Putamen (tissue), 1 donor: ENCODE data around the gene SNAP47.

Source experiments
- DNase-seq: peaks from one replicate; pipeline ENCODE4 v3.0.0-alpha.2; 2016; ENCODE audit warnings: low spot score

The SNAP47 gene

DNA sequence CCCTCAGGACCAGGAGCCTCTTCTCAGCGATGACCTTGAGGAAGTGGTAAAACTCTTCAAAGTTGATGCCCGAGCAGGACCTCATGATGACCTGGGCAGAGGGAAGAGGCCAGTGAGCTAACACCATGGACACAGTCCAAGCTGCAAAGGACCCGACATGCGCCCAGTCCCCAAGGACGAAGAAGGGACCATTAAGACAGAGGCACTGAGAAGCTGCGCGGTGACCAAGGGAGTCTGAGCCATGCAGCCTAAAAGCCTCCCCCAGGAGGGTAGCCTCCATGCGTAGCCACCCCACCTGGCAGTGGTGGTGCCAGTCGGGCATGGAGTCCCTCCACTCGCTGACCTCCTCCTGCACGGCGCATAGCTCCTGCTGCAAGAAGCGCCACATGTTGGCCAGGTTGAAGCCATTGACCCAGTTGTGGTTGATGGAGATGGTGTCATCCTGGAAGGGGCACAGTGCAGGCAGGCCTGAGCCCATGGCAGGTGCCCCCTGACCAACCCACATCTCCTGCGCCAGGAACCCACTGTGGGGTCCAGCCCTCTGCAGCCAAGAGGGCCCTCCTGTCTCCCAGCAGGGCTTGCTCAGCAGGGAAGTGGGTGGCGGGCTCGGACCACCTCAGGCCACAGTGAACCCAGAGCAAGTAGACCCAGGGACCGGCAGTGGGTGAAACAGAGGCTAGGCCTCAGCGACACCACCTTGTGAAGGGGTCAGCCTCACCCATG, 2.5 kb upstream of the SNAP47 start:
- no peak for DNase-seq

DNA sequence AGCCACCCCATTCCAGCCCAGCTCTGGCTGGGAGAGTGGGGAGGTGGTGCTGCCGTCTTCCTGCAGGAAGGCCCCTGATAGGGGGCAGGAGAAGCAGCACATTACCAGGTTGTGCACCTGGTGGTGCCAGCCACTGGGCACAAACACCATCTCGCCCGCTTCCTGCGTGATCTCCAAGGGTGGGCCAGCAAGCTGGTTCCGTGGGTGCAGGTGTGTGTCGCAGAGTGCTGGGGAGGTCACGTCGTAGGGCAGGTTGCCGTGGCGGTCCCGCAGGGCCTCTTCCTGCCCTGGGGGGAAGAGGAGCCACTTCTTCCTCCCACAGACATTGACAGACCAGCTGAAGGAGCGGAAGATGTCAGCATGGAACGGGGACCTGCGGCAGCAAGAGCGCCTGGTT, 1.9 kb upstream of the SNAP47 start:
- no peak for DNase-seq

DNA sequence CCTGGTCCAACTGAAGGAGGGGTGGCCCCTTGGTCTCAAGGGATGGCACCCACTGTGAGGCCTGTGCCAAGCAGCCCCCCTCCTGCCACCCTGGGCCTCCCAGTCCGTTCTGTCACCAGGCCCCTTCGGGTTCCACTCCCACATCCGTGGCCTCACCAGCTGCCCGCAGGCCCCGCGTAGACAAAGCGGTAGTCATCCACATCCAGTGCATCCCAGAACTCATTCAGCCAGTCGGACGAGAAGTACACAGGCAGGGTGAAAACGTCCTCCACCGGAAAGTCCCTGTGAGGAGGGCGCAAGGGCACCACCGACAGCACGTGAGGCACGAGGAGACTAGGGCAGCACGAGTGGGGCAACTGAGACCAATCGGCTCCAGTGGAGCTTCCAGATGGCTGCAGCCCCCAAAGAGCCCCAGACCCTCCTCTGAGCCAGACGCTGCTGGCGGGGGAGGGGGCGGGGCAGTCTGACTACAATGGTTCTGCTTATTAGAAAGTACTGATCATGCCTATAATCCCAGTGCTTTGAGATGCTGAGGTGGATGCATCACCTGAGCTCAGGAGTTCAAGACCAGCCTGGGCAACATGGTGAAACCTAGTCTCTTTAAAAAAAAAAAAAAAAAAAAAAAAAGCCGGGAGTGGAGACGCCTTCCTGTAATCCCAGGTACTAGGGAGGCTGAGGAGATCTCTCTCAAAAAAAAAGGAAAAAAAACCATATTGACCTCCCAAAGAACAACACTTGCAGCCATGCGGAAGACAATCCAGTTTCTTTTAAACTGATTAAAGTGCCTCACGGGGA, 1.3 kb upstream of the SNAP47 start:
- no peak for DNase-seq

- no peak for DNase-seq
Measured at GRCh38 chr1:227734546-227734855, 734 bp upstream of the SNAP47 start.

DNA sequence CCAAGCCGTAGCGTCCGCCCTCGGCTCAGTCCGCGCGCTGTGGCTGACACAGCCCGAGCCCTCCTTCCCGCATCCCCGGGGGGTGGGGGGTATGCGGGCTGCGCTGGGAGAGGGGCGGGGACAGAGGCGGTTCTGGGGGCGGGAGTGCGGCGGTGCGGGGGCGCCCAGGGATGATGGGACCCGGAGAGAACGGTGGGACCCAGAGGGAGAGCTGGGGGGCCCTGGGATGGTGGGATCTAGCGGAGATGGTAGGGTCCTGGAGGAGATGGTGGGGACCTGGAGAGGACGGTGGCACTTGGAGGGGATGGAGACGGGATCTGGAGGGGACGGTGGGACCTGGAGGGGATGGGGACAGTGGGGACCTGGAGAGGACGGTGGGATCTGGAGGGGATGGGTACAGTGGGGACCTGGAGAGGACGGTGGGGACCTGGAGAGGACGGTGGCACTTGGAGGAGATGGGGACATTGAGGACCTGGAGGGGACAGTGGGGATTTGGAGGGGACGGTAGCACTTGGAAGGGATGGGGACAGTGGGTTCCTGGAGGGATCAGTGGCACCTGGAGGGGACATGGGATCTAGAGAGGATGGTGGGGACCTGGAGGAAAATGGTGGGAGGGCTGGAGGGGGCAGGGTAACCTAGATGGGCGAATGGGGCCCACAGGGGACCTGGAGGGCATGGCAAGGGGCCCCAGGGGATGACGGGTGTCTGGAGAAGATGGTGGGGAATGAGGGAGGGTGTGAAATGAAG, 477 bp downstream of the SNAP47 start:
- no peak for DNase-seq

DNA sequence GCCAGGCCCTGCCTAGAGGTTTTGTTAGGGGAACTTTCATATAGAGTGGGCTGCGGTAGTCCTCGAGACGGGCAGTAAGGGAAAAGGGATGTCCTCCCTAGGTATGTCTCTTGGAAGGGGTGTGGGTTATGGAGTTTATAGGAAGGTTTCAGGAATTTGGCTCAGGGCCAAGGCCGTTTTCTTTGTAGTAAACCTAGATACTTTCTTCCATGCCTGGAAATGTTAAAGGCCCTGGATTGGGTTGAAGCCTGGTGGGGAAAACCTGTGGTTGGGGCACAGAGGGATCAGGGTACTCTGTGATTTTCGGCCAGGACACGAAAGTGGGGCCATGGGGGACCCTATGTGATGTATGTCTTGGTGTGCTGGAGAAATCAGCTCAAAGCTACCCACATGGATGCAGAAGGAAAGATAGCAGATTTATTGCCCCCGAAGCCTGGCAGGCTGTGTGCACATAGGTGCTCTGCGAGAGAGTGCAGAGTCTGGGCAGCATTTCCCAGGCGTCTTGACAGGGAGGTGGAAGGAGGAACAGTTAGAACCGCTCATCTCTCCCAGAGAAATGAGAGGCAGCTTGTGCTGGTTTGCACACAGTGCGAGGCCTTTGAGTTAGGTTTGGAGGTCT, 1.7 kb downstream of the SNAP47 start:
- no peak for DNase-seq

DNA sequence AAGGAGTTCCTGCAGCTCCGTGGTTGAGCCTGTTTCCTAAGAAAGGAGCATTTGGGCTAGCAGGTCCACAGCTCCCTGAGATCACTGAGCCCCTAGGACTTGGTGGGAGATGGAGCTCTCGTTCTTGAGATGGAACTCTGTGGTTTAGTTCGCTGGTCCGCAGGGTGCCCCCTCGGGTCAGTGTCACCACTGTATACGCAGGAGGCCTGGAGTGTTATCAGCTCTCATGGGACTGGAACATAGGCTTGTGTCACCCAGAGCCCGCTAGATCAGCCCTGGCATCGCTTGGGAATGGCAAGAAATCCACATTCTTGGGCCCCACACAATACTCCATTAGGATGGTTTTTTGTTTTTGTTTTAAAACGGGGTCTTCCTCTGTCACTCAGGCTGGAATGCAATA, 3.6 kb downstream of the SNAP47 start:
- DNase-seq = no peak

DNA sequence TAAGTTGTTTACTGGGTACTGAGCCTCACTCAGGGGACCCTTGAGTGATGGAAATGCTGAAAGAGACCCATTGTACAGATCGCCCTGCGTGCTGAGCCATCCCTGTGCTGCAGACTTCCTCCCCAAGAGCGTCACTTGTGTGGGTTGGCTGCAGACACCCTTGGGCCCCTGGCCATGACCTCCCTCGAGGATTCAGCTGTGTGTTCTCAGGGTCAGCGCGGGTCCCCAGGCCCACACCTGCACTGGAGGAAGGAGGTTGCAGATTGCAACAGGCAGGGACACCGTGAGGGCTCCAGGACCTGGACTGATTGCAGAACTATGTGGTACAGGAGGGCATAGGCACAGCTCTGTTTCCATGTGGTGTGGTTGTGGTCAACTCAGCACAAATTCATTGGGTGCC, 4.4 kb downstream of the SNAP47 start:
- no peak for DNase-seq

DNA sequence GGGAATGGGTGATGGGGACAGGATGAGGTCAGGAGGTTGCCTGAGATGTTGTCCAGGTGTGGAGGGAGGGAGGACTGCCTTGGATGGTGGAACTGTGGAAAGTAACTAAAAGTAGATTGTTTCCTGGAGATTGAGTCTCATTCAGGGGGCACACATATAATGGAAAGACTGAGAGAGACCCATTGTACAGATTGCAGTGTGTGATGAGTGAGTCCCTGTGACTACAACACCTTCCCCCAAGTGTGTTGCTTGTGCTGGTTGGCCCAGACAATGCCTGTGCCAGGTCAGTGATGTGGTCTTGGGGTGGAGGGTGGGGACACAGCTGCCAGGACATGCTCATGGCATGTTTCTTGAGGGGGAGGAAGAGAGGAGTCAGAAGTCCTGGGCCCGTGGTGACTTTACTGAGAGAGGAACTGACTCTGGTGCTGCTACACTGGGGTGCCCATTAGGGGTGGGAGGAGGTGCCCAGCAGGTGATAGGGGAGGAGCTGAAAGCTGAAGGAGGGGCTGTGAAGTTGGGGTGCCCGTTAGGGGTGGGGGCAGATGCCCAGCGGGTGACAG, 5.2 kb downstream of the SNAP47 start:
- DNase-seq = no peak

DNA sequence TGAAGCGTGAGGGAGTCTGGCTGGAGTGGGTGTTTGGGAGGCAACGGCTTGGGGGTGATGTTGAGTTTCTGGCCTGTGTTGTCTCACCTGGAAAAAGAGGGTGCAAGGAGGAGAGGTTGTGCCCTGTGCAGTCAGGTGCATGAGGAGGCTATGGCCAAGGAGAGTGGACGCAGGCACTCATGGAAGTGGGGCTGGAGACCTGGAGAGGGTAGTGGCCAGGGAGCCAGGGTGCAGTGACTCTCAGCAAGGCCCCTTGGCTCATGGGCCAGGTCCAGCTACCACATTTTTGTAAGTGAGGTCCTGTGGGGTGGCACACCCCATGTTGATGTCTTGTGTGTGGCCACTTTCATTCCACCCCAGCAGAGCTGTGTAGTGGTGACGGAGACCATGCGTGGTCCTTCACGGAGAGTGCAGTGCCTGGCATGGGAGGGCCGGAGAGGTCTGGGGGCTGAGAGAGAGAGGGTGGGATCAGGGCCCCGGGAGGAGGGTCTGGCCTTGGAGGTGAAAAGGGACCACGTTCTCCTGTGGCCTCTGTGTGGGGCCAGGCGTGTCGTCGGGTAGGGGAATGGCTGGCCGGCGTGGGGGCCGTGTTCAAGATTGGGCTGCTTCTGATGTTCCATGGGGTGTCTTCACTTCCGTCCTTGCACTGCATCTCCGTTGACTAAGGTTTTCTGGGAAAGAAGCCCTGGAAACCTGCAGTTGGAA, 6.1 kb downstream of the SNAP47 start:
- no peak for DNase-seq

- DNase-seq = no peak
Measured at GRCh38 chr1:227742738-227743715, 7.8 kb downstream of the SNAP47 start.

DNA sequence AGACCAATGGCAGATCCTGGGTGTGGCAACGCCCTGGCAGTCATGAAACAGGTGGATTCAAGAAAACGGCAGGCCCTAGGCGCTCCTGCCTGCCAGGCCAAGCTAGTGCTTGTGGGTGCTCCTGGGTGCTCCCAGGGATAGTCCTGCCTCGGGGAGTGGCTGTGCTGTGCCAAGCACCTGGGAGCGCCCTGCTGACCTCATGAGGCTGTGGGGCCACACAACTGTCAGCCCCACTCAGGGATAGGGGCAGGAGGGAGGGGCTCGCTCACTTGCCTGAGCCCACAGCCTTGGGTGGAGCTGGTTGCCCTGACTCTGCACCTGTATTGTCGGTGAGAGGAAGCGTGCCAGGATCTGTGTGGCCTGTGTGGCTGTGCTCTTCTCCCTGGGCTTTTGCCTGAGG, 9.4 kb downstream of the SNAP47 start:
- DNase-seq = no peak

DNA sequence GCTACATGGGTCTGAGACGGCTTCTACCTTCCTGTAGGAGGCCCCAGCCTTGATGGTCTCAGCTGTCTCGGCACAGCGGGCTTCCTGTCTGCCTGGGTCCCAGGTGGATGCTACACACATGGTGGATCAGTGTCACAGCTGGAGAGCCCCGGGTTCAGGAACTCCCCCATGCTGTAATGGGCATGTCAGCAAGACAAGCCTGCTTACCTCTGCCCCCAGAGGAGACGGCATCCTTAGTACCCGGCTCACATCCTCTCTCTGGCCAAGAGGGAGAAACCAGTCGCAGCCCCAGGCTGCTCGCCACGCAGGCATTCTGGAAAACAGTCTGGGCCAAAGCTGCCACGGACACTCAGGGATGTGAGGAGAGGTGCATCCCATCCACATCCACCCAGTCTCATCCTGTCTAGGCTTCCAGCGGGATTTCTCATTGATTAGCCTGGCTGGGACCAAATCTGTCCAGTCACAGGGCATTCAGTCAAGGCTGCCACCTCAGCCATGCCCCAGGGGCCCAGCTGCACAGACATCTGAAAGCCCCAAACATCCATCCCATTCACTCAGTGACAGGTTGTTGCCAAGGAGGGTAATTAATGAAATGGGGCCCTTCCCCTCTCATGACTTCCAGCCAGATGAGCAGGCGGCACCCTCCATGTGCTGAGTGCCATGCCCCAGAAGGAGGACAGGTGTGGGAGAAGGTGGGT, 10.5 kb downstream of the SNAP47 start:
- DNase-seq = no peak

- no peak for DNase-seq
Measured at GRCh38 chr1:227746676-227747075, 11.4 kb downstream of the SNAP47 start.

- DNase-seq = no peak
Measured at GRCh38 chr1:227747382-227747781, 12.1 kb downstream of the SNAP47 start.

DNA sequence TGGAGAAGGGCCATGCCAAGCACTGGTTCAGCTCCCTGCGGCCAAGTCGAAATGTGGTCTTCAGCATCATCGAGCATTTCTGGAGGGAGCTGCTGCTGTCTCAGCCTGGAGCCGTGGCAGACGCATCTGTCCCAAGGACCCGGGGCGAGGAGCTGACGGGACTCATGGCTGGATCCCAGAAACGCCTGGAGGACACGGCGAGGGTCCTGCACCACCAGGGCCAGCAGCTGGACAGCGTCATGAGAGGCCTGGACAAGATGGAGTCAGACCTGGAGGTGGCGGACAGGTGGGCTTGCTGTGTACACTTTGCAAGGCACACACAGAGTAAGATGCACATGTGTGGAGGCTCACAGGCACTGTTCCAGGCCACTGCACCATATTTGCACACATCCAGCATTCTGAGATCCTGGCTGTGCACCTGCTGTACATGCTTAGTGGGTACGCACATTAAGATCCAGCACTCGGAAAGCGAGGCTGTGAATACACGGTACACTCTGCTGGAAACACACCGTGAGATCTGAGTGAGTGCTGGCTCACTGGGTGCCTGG, 12.8 kb downstream of the SNAP47 start:
- no peak for DNase-seq

- DNase-seq = no peak
Measured at GRCh38 chr1:227748496-227749182, 13.4 kb downstream of the SNAP47 start.

- DNase-seq = no peak
Measured at GRCh38 chr1:227749225-227749624, 14.0 kb downstream of the SNAP47 start.
